Cardiac muscle cell (in vitro differentiated cells and primary cell): ENCODE results near the gene CTIF. TPM values are rescaled to one million over a fixed set of nuclear protein-coding genes. Genes with fewer than 3 reads are reported as not detected.

Experiments
- DNase-seq, 2 donors: peaks; one replicate each; pipeline versions ENCODE4 v3.0.0 to v3.0.0-alpha.2; 2010 to 2017; ENCODE audit warnings: low read depth in 1 of 2, low spot score in 1 of 2
- H3K27ac ChIP-seq: fragments of 200-600 bp; sonication (generic); 2 replicates; pipeline ENCODE4 v1.5.1; 2016
- H3K27me3 ChIP-seq: fragments of 200-600 bp; sonication (generic); 2 replicates; pipeline ENCODE4 v1.6.0; 2016; ENCODE audit warnings: control low read depth
- H3K36me3 ChIP-seq: fragments of 200-600 bp; sonication (generic); 2 replicates; pipeline ENCODE4 v1.5.1; 2016; ENCODE audit warnings: control low read depth
- H3K4me1 ChIP-seq: fragments of 200-600 bp; sonication (generic); 2 replicates; pipeline ENCODE4 v1.8.1; 2017; ENCODE audit warnings: low read depth, mild to moderate bottlenecking, mixed run types
- H3K4me3 ChIP-seq: fragments of 200-600 bp; sonication (generic); 2 replicates; pipeline ENCODE4 v1.5.1; 2016; ENCODE audit warnings: mild to moderate bottlenecking
- H3K9me3 ChIP-seq: fragments of 200-600 bp; sonication (generic); 2 replicates; pipeline ENCODE4 v1.5.1; 2017; ENCODE audit warnings: low read depth, mild to moderate bottlenecking, control low read depth
- CTCF ChIP-seq: IDR thresholded peaks from 2 replicates; pipeline ENCODE4 v1.5.1; 2012; ENCODE audit warnings: low read depth, mild to moderate bottlenecking, low read length
- polyA plus RNA-seq: library from polyadenylated mRNA; unstranded; fragments of >200 nt; fragmentation: Nextera tagmentation; extraction: Ambion mirVana; gene quantifications from 2 replicates; pipeline ENCODE4 v1.2.1, GENCODE V29; 2016
- total RNA-seq: library from RNA; depleted of rRNA; stranded (reverse); fragments of >200 nt; gene quantifications from 2 replicates; pipeline ENCODE4 v1.2.3, GENCODE V29; 2016

The CTIF gene
- total and polyA plus RNA-seq, 2 experiments from 2014 or later = 16.5 to 22.0 TPM

DNA sequence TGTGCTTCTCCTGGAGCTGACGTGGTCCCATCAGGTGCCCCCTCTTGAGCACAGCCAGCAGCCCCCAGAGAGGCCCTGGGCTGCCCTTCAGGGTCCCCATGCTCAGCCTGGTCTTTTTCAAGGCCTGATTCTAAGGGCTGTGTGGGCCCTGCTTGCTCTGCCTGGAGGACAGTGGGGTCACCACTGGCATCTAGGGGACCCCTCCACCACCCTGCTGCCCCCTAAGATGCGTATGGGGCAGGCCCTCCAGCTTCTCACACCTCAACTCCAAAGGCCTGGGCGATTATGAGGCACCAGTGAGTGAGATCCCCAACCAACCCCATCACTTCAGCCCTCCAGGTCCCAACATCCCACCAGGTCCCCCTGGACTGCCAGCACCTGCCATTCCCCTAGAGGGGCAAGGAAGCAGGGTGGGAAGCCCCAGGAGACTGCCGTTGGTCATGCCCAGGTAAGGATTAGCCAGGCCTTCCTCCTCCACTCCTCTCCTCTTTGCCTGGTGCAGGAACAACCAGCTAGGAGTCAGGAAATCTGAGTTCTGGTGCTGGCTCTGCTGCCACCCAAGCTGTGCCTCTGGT is 297.5 kb downstream of the CTIF start:
- TF ChIP-seq CTCF = no peak
- Histone ChIP-seq H3K36me3 (no peaks in the 10 kb centered on the region), H3K4me3 (no peak overlapping the region), H3K4me1 (peaks cover 50% of the 10 kb centered on the region), H3K27me3 (no peaks in the 10 kb centered on the region), H3K27ac (no peak overlapping the region), H3K9me3 (no peaks in the 10 kb centered on the region)
- no peak for DNase-seq

DNA sequence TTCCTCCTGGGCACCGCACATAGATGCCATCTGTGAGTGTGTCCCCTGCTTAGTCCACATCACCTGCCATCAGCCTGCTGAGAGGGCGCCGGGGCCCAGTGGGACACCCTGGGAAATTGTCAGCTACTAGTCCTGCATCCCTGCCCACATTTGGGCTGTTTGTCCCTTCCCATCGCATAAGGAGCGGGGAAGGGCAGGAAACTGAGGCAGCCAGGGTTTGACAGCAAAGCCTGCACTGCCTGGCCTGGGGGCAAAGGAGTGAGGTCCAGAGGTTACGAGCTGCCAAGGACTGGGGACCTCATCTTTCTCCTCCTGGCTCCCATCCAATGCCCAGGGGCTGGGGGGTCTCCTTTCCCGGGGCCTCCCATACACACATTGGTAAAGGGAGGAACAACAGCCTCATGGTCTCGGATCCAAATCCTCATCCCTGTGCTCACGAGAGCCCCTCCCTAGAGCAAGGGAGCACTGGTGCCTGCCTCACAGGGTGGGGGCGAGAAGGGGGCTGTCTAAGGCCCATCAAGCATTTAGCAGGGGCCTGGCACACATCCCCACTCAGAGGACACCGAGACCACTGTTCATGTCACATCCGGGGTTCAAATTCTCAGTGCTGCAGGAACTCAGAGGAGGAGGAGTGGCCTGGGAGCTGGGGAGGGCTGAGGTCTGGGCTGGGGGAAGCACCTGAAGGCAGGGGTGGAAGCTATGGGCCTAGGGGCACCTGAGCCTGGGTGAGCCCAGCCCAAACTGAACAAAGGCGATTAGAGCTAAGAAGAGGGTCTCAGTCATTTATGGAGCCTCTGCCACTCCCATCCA is 298.2 kb downstream of the CTIF start:
- H3K4me1 ChIP-seq = peaks cover 51% of the 10 kb centered on the region
- no peaks in the 10 kb centered on the region for H3K9me3 ChIP-seq
- H3K27me3 ChIP-seq = no peaks in the 10 kb centered on the region
- H3K36me3 ChIP-seq = no peaks in the 10 kb centered on the region
- H3K27ac ChIP-seq = no peak overlapping the region
- H3K4me3 ChIP-seq = no peak overlapping the region
- DNase-seq = no peak
- TF ChIP-seq CTCF = no peak

DNA sequence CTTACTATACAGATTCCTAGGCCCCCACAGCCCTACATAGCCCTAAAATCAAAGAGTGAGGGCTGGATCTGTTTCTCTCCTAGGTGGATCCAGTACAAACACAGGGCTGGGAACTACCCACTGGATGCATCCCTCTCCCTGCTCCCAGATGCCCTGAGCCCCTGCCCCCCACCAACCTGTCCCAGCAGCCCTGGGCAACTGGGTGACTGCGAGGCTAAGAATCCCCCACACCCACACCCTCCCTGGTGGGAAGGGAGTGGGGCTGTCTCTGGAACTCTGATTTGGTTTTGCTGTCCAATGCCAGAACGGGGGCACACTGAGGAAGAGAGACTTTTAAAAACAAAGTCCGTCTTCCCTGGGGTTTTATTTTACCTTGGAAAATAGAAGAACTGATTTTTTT is 298.8 kb downstream of the CTIF start:
- Histone ChIP-seq H3K9me3 (no peaks in the 10 kb centered on the region), H3K27me3 (no peaks in the 10 kb centered on the region), H3K4me1 (peaks cover 52% of the 10 kb centered on the region), H3K27ac (no peak overlapping the region), H3K36me3 (no peaks in the 10 kb centered on the region), H3K4me3 (no peak overlapping the region)
- no peak for DNase-seq
- no peak for TF ChIP-seq CTCF

GRCh38 chr18:48838166-48838775 is 299.4 kb downstream of the CTIF start:
- H3K4me3 ChIP-seq = no peak overlapping the region
- H3K36me3 ChIP-seq = no peaks in the 10 kb centered on the region
- no peak for TF ChIP-seq CTCF
- H3K9me3 ChIP-seq = no peaks in the 10 kb centered on the region
- no peak overlapping the region for H3K27ac ChIP-seq
- H3K4me1 ChIP-seq = peaks cover 52% of the 10 kb centered on the region
- DNase-seq = no peak
- H3K27me3 ChIP-seq = no peaks in the 10 kb centered on the region

DNA sequence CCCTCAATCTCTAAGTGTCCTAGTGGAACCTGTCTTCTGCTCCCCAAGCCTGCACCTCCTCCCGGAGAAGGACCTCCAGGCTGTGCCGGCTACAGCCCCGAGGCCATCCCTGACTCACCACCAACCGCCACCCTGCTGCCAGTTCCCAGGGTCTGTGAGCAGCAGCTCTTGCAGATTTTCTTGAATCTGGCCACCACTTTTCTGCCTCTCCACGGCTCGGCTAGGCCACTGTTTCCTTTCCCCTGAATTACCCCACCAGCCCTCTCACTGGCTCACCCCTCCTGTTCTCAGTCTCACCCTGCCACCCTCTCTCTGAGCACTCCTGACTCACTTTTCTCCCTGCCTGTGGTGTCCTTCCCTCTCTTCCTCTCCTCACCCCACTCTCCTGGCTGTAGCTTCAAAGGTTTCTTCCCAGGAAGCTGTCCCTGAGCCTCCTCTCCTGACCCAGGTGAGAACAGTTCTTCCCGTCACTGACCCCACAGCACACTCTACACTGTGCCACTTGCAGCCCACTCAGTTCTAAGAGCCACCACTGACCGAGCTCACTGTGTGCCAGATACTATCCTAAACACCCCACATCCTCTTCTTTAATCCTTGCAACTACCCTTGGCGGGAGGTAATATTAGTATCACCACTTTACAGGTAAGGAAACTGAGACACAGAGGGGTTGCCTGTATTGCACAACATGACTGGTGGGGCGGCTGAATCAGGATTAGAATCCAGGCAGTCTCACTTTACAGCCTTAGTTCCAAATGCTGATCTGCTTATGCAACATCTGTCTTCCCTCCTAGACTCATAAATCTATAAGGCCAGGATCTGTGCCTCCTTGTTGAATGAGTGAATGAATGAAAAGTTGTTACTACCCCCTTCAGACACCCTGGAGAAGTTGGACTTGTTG is 300.3 kb downstream of the CTIF start:
- Histone ChIP-seq H3K9me3 (no peaks in the 10 kb centered on the region), H3K27ac (no peak overlapping the region), H3K4me1 (peaks cover 51% of the 10 kb centered on the region), H3K36me3 (no peaks in the 10 kb centered on the region), H3K4me3 (no peak overlapping the region), H3K27me3 (no peaks in the 10 kb centered on the region)
- TF ChIP-seq CTCF = no peak
- DNase-seq = peak in 1 of 2 donors; percentile 54
